HG02870 (cell line): Measurements from ENCODE around the gene PIEZO2.

Experiments
- ATAC-seq: cut with Tn5 transposase; IDR thresholded peaks from one replicate; pipeline ENCODE4 v1.9.1; 2021; ENCODE audit warnings: mild to moderate bottlenecking, moderate library complexity; ENCODE audit not compliant: unreplicated experiment

Gene PIEZO2

DNA sequence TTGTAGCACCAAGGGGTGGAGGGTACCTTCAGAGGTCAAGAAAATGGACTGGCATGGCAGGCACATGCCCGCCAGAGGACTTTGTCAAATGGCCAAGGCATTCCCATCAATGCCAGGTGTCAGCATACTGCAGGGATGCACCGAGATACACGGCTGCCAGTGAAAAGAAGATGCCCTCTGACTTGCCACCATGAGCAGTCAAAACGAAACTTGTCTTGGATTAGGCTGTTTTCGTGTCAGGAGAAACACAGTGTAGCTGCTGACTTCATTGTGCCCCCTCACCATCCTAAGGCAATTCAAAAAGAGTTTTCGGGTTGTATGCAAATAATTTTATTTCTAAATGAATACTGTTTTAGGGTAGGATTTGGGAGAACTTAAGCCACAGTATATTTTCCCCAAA, 442.1 kb downstream of the PIEZO2 start:
- no peak for ATAC-seq

DNA sequence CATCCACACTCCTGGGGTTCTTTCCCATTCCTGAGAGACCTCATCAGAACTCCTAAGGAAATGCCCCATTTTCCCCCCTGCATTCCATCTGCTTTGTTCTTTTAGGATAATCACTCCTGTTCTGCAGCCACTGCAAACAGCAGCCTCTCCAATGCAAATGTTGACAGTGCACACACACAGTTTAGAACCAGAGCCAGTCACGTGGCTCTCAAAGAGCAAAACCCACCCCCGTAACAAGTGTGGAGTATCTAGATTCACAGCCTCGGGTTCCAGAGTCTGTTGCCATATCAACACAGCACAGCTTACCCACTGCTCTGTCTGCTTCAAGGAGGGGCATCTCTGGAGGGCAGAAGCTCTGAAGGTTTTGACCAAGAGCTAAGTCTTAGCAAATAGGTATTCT, 443.6 kb downstream of the PIEZO2 start:
- no peak for ATAC-seq

DNA sequence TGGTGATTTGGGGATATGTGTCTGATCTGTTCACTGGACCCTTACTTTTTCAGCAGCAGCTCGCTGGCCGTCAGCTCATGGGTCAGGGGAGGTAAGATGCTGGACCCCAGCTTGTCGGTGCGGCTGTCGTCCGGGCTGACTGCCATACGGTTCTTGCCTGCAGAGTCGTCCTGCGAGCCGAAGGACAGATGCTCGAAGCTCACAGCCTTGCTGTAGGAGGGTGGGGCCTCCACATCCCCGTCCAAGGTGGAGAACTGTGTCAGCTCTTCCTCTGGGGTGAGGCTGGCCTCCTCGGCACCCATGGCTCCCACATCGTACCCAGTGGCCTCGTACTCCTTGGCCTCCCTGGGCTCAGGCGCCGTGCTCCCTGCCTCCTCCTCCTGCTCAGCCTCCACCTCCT, 444.1 kb downstream of the PIEZO2 start:
- ATAC-seq = no peak

DNA sequence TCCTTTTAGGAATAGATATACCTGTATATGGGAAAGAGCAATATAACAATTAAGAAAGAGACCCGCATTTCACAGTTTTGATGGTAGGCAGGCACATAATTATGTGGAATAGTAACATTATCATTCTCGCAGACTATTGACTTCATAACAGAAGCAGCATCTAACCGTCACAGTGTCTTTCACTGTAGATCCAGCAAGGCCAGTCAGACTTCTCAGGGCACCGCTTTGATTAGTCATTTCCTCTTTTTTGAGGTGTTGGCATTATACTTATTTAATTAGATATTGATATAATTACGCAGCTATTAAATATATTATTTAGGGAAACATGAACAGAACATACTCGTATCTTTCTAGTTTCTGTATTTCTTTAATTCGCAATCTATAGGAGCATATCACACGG, 447.2 kb downstream of the PIEZO2 start:
- ATAC-seq = peak; percentile 62

DNA sequence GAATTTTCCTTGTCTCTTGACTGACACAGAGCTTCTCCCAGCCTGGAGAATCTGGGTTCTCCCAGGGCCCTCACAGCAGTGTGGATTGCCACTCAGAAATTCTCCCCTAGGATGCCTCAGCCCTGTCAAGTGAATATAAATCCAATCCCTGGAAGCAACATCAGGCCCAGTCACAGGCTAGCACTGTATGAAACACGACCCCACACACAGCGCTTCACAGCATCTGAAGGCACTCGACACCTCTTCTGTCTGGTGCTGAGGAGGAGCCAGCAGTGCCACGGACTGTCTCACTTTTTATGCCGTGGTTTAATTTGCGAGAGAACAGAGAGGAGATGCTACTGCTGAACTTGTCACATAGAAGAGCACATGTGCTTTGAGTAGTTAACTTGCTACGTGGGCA, 459.0 kb downstream of the PIEZO2 start:
- no peak for ATAC-seq

DNA sequence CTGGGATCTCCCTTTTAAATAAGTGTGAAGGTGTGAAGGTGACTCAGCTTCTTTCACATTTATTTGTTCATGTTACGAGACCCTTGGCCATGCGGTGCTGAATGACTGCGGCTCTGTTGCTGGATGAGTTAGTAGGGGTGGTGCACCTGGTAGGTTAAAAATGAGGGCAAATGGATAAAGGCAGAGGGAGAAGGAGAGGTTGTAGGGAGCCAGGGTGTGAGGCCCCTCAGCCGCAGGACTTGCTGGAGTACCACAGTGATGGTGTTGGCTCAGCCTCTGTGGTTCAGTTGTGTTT, 459.4 kb downstream of the PIEZO2 start:
- ATAC-seq = no peak

DNA sequence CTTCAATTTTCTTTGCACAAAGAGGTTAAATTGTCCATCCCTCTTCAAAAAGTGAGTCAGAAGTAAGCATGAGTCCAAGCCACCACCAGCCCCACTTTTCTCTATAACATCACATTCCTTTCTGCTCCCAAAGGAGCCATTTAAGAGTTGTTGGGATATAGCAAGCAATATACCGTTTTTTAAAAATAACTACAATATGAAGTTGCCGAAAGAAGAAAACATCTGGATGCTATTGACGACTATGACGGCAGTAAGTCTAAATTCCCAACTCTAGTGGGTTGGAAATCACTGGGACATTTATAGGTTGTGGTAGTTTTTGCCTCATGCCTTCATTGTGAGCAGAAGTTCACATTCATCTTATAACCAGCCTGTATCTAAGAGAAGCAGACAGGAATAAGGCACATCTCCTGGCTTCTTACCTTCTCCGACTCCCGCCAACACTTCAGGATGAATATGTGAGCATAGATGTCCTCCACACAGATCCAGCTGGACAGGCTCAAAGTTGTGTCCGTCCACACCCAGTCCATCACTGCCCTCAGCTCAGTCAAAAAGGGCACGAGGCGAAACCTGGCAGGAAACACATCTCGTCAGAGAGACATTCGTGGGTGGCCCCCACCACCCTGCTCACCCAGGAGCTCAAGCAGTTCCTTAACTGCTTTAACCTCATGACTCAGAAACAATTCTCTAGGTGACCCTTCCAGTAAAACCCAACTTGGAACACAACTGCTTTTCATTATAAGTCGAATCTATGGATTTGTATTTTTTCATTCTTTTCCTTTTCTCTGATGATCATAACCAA, 459.9 kb downstream of the PIEZO2 start:
- no peak for ATAC-seq

GRCh38 chr18:10688766-10689165, 460.6 kb downstream of the PIEZO2 start:
- ATAC-seq = no peak

GRCh38 chr18:10687161-10687925, 462.0 kb downstream of the PIEZO2 start:
- no peak for ATAC-seq

GRCh38 chr18:10686308-10686707, 463.1 kb downstream of the PIEZO2 start:
- ATAC-seq = no peak

DNA sequence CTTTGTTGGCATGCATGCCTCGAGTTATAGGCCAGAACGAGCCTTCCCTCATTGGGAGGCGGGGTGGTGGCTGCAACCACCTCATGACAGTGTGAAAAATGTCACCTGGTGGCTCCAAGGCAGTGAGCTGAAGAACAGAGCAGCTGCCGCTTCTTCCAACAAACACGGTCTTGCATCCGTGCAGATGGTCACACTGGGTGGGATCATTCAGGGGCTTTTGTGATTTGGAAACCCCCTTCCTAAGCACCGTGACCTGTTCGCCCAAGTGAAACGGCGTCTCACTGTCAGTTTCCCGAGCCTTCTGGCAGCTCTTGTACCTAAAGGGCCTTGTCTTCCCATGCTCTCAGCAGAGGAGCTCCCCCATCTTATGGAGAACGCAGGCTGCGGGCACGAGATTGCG, 463.9 kb downstream of the PIEZO2 start:
- ATAC-seq = peak; percentile 54

DNA sequence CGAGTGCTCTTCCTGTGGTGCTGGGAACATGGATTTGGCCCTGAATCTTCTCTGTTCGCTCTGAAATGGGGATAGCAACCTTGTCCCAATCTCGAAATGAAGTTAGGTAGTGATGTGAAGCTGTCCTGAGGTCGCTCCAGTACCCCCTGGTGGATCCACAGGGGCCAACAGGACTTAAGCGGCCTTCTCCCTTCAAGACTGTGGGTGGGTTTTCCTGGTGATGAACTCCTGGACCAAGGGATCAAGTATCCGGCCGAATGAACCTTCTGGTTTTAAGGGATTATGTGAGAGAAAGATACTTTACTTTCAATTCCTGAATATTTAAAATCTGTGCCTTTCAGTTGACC, 467.0 kb downstream of the PIEZO2 start:
- no peak for ATAC-seq

- ATAC-seq = no peak
Observed at GRCh38 chr18:10681581-10682367, 467.6 kb downstream of the PIEZO2 start.

DNA sequence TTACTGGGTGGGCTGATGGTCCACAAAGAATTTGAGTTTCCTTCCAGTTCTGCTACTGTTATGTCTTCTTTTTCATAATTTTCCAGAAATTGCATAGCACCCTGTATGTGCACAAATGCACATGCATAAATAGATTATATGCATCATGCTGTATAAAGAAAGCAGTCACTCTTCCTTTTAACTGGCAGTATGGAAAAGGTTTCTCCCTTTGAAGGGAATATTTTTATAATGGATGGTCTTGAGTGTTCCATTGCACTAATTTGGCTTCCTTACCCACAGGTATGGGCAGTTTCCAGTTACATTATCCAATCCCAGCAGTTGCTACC, 469.1 kb downstream of the PIEZO2 start:
- ATAC-seq = no peak

GRCh38 chr18:10679557-10680270, 469.7 kb downstream of the PIEZO2 start:
- ATAC-seq = no peak

GRCh38 chr18:10671441-10671840, 477.9 kb downstream of the PIEZO2 start:
- no peak for ATAC-seq

- no peak for ATAC-seq
Observed at GRCh38 chr18:10670856-10671255, 478.5 kb downstream of the PIEZO2 start.

DNA sequence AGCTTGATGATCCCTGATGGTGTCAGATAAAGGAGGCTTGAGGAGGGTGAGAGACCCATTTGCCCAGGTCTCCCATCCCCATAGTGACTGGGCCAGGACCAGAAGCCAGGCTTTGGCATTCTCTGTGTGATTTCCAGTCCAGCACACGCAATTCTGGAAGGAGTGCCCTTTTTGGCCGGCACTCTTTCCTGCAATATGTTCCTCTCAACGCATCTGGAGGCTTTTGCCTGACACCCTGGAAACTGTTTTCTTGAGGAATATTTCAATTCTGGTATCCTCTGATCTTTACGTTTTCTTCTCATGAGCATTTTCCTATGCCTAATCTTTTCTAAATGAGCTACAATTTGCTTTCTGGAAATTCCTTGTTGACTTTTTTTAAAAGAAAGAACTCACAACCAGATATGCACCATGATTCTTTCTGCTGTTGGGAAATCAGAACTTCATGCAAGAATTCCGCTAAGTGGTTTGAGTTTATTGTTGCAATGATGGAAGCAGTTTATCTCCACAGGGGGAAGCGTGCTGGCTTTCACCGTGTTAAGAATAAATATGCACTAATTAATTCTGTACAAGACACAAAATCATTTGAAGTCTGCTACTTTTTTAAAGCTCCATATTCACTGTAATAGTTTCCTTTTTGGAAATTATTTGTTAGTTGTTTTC, 479.8 kb downstream of the PIEZO2 start:
- ATAC-seq = no peak

DNA sequence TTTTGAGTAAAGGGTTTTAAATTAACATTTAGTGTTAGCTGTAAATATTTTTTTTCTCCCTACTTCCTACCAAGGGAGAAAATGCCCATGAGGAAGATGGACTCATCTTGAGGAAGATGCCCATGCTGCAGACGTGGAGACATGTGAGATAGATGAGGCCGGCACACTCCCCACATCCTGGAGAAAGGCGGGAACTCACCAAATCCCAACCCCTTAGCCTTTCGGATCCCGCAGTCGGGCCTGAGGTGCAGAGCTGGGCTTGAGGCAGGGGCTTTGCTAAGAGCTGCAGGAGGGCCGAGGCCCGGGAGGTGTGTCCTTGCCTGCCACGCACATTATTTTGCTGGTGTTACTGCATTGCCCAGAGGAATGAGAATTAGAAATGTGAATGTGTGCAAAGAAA, 485.6 kb downstream of the PIEZO2 start:
- no peak for ATAC-seq

- ATAC-seq = no peak
Observed at GRCh38 chr18:10661317-10661716, 488.1 kb downstream of the PIEZO2 start.
